ENCODE data around the gene TMEM108.
A peak's percentile ranks its signal among the peaks of the same experiment; 100 is the strongest.

DNA sequence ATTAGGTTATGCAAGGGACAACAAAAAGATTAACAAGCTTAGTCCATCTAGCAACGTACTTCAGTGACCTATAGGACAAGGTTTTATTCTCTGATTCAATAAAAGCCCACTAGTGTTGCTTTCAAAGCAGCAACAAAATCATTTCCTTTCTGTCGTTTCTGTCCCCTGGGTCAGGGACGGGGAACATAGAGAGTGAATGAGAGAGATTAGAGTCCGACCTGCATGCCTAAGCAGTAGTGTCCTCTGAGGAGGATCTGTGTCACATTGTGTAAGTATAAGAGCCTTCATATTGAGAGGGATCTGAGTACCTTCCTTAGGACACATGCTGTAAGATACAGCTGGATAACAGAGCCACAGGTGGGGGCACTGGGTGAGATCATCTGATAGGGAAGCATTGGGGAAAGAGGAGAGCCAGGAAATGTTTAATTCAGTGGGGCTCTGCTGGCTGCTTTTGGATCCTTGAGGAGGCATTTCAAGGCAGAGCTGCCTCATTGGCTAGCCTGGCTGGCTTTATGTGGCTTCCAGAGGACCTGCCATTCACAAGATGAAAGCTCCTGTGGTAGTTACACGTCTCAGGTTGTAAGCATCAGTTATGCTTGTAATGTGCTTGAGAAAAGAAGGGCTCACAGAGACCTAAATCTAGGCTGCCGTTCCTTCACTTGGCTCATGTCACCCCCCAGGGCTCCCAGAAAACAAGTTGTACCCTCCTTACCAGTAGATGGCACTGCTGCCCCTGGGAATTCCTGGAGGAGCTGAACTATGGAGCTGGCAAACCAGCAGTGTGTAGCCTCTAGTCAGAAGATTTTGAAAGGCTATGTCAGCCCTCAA is 2.7 kb downstream of the TMEM108 start:
- TF ChIP-seq, protein P1, sequence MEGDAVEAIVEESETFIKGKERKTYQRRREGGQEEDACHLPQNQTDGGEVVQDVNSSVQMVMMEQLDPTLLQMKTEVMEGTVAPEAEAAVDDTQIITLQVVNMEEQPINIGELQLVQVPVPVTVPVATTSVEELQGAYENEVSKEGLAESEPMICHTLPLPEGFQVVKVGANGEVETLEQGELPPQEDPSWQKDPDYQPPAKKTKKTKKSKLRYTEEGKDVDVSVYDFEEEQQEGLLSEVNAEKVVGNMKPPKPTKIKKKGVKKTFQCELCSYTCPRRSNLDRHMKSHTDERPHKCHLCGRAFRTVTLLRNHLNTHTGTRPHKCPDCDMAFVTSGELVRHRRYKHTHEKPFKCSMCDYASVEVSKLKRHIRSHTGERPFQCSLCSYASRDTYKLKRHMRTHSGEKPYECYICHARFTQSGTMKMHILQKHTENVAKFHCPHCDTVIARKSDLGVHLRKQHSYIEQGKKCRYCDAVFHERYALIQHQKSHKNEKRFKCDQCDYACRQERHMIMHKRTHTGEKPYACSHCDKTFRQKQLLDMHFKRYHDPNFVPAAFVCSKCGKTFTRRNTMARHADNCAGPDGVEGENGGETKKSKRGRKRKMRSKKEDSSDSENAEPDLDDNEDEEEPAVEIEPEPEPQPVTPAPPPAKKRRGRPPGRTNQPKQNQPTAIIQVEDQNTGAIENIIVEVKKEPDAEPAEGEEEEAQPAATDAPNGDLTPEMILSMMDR (IDR thresholded peaks at IDR 0.05): peak; percentile 53 to 80 (median 73)
- no peak for TF ChIP-seq POLR2A (IDR thresholded peaks at IDR 0.05)

Measured in heart left ventricle (tissue), 13 donors.